Chondrocyte (in vitro differentiated cells): ENCODE measurements around the gene GABRG3. TPM values are rescaled to one million over a fixed set of nuclear protein-coding genes. Genes with fewer than 3 reads are reported as not detected.

Experiments
- DNase-seq: peaks from one replicate; pipeline ENCODE4 v3.0.0; 2021; ENCODE audit warnings: mixed read lengths, low spot score
- H3K27ac Mint-ChIP-seq: one replicate; pipeline ENCODE4 v1.8.0; 2021; ENCODE audit warnings: mild to moderate bottlenecking, moderate library complexity, mixed read lengths; ENCODE audit not compliant: unreplicated experiment
- H3K27me3 Mint-ChIP-seq: 2 replicates; pipeline ENCODE4 v1.8.0; 2021; ENCODE audit warnings: low read depth, mixed read lengths
- H3K36me3 Mint-ChIP-seq: 2 replicates; pipeline ENCODE4 v1.8.0; 2021; ENCODE audit warnings: low read depth, mixed read lengths
- H3K4me1 Mint-ChIP-seq: 2 replicates; pipeline ENCODE4 v1.8.0; 2021; ENCODE audit warnings: low read depth, mild to moderate bottlenecking, mixed read lengths
- H3K4me3 Mint-ChIP-seq: one replicate; pipeline ENCODE4 v1.8.0; 2021; ENCODE audit warnings: mild to moderate bottlenecking, moderate library complexity, mixed read lengths; ENCODE audit not compliant: unreplicated experiment
- H3K9me3 Mint-ChIP-seq: 2 replicates; pipeline ENCODE4 v1.8.0; 2021; ENCODE audit warnings: low read depth, mixed read lengths
- CTCF ChIP-seq: fragments of 200-600 bp; sonication (generic); IDR thresholded peaks from 2 replicates; pipeline ENCODE4 v1.5.0; 2021; ENCODE audit warnings: antibody characterized with exemption, mild to moderate bottlenecking, moderate library complexity
- total RNA-seq: library from RNA; stranded (reverse); gene quantifications from 3 replicates; pipeline ENCODE4 v1.2.1, GENCODE V29; 2021

GABRG3 gene
- total RNA-seq, 1 donor from 2014 or later = not detected

DNA sequence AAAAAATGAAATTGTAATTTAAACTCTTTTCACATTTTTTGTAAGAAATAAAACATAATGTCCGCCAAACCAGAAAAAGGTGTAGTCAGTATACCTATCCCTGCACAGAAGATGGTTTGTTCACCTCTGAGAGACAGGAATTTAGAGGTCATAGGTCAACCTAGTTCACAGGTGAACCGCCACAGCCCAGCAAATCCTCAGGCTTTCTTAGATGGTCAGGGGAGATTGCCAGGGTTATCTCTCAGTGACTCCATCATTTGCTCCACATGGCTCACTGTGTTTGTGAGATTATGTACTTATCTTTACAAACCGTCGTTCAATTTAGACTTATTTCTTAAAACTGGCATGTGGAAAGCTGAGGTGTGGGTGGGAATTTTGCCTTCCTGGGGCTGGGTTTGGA lies 264.2 kb downstream of the GABRG3 start:
- no peaks in the 10 kb centered on the region for H3K9me3 Mint-ChIP-seq
- H3K27ac Mint-ChIP-seq = no peak overlapping the region
- no peak overlapping the region for H3K4me3 Mint-ChIP-seq

GRCh38 chr15:27235681-27236080 lies 264.7 kb downstream of the GABRG3 start:
- no peak for DNase-seq
- Mint-ChIP-seq H3K4me3 (no peak overlapping the region), H3K27ac (no peak overlapping the region), H3K36me3 (no peaks in the 10 kb centered on the region), H3K4me1 (no peaks in the 10 kb centered on the region), H3K27me3 (no peaks in the 10 kb centered on the region), H3K9me3 (no peaks in the 10 kb centered on the region)
- TF ChIP-seq CTCF = no peak

More for the DNA sequence above, 264.2 kb downstream of the GABRG3 start:
- no peaks in the 10 kb centered on the region for H3K4me1 Mint-ChIP-seq
- no peaks in the 10 kb centered on the region for H3K27me3 Mint-ChIP-seq
- TF ChIP-seq CTCF = no peak
- H3K36me3 Mint-ChIP-seq = no peaks in the 10 kb centered on the region
- no peak for DNase-seq

DNA sequence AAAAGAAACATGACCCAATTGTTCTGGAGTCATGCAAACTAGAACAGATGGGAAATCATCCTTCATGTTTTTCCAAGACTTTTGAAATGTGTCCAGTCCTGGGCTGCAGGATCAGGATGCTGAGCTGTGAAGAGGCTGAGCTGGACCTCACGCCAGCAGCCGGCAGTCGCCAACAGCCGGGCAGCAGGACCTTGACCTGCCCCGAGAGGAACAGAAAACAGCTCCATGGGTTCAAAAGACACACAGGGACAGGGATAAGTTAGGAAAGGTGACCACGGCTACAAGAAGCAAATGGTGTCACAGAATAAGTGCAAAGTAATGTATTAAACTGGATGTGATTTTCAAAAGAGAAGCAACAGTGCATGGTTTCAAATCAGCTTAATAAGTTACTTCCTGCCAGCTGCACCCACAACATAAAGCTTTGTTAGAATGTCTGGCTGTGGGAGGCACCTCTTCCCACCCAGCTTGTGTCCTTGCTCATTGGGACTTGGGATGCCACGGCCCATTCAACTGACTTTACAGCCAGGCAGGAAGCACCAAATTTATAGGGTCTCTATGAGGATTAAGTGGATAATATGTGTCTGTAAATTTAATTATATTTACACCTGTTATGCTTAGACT lies 266.4 kb downstream of the GABRG3 start:
- DNase-seq = no peak
- no peaks in the 10 kb centered on the region for H3K27me3 Mint-ChIP-seq
- H3K4me1 Mint-ChIP-seq = peaks cover 4% of the 10 kb centered on the region
- H3K27ac Mint-ChIP-seq = no peak overlapping the region
- no peaks in the 10 kb centered on the region for H3K9me3 Mint-ChIP-seq
- no peak for TF ChIP-seq CTCF
- H3K36me3 Mint-ChIP-seq = no peaks in the 10 kb centered on the region
- no peak overlapping the region for H3K4me3 Mint-ChIP-seq

- no peak overlapping the region for H3K4me3 Mint-ChIP-seq
- H3K4me1 Mint-ChIP-seq = peaks cover 4% of the 10 kb centered on the region
- H3K27me3 Mint-ChIP-seq = no peaks in the 10 kb centered on the region
- no peak overlapping the region for H3K27ac Mint-ChIP-seq
- H3K9me3 Mint-ChIP-seq = no peaks in the 10 kb centered on the region
- TF ChIP-seq CTCF = no peak
- H3K36me3 Mint-ChIP-seq = no peaks in the 10 kb centered on the region
- no peak for DNase-seq
Measured at GRCh38 chr15:27238209-27238608, 267.2 kb downstream of the GABRG3 start.

GRCh38 chr15:27238707-27239423 lies 267.9 kb downstream of the GABRG3 start:
- Mint-ChIP-seq H3K27ac (no peak overlapping the region), H3K9me3 (no peaks in the 10 kb centered on the region), H3K4me1 (peaks cover 4% of the 10 kb centered on the region), H3K36me3 (no peaks in the 10 kb centered on the region), H3K4me3 (no peak overlapping the region), H3K27me3 (no peaks in the 10 kb centered on the region)
- TF ChIP-seq CTCF = no peak
- no peak for DNase-seq
